Neural cell (in vitro differentiated cells): ENCODE data around the gene RBBP7.

Source experiments
- CTCF ChIP-seq: fragments of 450-650 bp; IDR thresholded peaks from 2 replicates; pipeline ENCODE4 v1.5.1; 2014; ENCODE audit warnings: antibody characterized with exemption, mild to moderate bottlenecking, moderate library complexity; ENCODE audit not compliant: poor library complexity, severe bottlenecking
- EP300 ChIP-seq: fragments of 450-650 bp; conservative IDR thresholded peaks from 2 replicates; pipeline ENCODE4 v1.6.1; 2014; ENCODE audit warnings: antibody characterized with exemption, mild to moderate bottlenecking, moderate library complexity; ENCODE audit not compliant: poor library complexity, severe bottlenecking
- EZH2 ChIP-seq: fragments of 200-600, 300-800 bp; shearing (Covaris generic), sonication (generic); IDR thresholded peaks from 2 replicates; pipeline ENCODE4 v1.6.1; 2014; ENCODE audit warnings: antibody characterized with exemption, low read length, borderline replicate concordance, mild to moderate bottlenecking; ENCODE audit not compliant: insufficient read depth, poor library complexity, severe bottlenecking
- RAD21 ChIP-seq: fragments of 450-650 bp; conservative IDR thresholded peaks from 2 replicates; pipeline ENCODE4 v1.6.1; 2014; ENCODE audit warnings: antibody characterized with exemption, mild to moderate bottlenecking, moderate library complexity

- TF ChIP-seq EP300 (no peak), CTCF (no peak), RAD21 (no peak), EZH2 (no peak)
These were observed 18.3 kb downstream of the RBBP7 start for GRCh38 chrX:16851827-16852226.
